ENCODE results near the gene CCDC97. TPM values are rescaled to one million over a fixed set of nuclear protein-coding genes. Genes with fewer than 3 reads are reported as not detected.
A peak's percentile ranks its signal among the peaks of the same experiment; 100 is the strongest.

Gene CCDC97
- total RNA-seq, 1 experiment from 2014 or later: 23.0 TPM

DNA sequence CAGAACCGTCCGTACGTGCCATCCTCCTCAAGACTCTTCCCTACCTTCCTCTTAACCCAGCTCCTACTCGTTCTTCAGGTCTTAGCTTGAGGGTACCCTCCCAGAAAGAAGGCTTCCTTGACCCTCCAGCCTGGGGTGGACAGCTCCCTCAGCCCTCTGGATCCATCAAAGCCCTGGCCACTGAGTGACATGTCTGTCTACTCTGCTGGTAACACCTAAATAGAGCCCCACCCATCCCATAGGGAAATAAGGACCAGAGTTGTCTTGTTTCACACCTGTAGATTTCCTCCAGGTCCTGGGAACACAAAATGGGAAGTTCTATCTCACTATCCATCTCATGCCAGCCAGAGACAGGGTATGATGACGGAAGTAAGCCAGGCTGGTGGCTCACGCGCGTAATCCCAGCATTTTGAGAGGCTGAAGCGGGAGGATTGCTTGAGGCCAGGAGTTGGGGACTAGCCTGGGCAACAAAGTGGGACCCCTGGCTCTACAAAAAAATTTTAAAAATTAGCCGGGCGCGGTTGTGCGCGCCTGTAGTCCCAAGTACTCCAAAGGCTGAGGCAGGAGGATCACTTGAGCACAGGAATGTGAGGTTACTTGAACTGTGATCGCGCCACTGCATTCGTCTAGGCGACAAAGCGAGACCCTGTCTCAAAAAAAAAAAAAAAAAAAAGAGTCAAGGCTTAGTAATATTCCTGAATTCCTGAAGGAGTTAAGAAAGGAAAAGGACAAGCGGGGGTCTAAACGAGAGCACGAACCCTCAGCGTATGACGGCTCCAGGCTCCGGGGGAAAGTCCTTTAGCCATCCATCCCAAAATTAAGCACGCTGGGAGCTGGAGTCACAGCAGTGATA is 566 bp upstream of the CCDC97 start:
- no peaks in the 10 kb centered on the region for H3K9me3 ChIP-seq (ENCODE audit: control insufficient read depth in 1 of 2, insufficient read depth in 1 of 2, low read depth in 1 of 2, low read length in 2 of 2)
- peak overlapping the region; percentile 88 for H3K27ac ChIP-seq (ENCODE audit: low read depth, low read length)
- intact Hi-C loops (cut with micrococcal nuclease): loop anchor here (2.0 kb wide), 2 partner anchors 41 to 335 kb away; no protein-coding TSS in a partner anchor
- ChIA-PET POLR2A (no interaction called here), RAD21 (ENCODE audit: low non-redundant PET in 1 of 2, low total read pairs in 2 of 2, uncharacterized antibody in 2 of 2, unreplicated experiment in 2 of 2) (no interaction called here), CTCF (interaction anchor here (0.8 to 2.2 kb wide), 13 partner anchors 9 to 262 kb away, joined by 3 to 22 read pairs (median 4); partner anchors contain the start of gene B9D2)
- DNase-seq (ENCODE audit: low read depth, low spot score) (no peak), ATAC-seq (peak; percentile 31)
- no peak overlapping the region for H2AFZ ChIP-seq (ENCODE audit: low read depth, low read length, poor library complexity, severe bottlenecking)
- H3K9ac ChIP-seq (ENCODE audit: low read length): peak overlapping the region; percentile 84
- H3K4me3 ChIP-seq (replicated peaks in 1 of 2; ENCODE audit: low read depth in 1 of 2, low read length in 2 of 2): peak overlapping the region; percentile 79 to 92
- H4K20me1 ChIP-seq (ENCODE audit: insufficient read depth): peaks cover 4% of the 10 kb centered on the region; the same call in 1 of the 2 replicates
- H3K79me2 ChIP-seq (ENCODE audit: insufficient read depth, low read length): peaks cover 32% of the 10 kb centered on the region
- peak overlapping the region; percentile 95 for H3K4me2 ChIP-seq (ENCODE audit: low read length)
- peaks cover 12 to 25% of the 10 kb centered on the region in 2 experiments for H3K4me1 ChIP-seq (ENCODE audit: control insufficient read depth in 1 of 2, insufficient read depth in 2 of 2, low read length in 2 of 2)
- TF ChIP-seq JUND (IDR thresholded peaks at IDR 0.05): no peak
- no peak for TF ChIP-seq TCF7L2 (IDR thresholded peaks at IDR 0.05; ENCODE audit: borderline replicate concordance, extremely low read depth, insufficient read depth, insufficient read length)
- no peak for TF ChIP-seq SP1 (IDR thresholded peaks at IDR 0.05; ENCODE audit: low read depth)
- TF ChIP-seq, protein P1, sequence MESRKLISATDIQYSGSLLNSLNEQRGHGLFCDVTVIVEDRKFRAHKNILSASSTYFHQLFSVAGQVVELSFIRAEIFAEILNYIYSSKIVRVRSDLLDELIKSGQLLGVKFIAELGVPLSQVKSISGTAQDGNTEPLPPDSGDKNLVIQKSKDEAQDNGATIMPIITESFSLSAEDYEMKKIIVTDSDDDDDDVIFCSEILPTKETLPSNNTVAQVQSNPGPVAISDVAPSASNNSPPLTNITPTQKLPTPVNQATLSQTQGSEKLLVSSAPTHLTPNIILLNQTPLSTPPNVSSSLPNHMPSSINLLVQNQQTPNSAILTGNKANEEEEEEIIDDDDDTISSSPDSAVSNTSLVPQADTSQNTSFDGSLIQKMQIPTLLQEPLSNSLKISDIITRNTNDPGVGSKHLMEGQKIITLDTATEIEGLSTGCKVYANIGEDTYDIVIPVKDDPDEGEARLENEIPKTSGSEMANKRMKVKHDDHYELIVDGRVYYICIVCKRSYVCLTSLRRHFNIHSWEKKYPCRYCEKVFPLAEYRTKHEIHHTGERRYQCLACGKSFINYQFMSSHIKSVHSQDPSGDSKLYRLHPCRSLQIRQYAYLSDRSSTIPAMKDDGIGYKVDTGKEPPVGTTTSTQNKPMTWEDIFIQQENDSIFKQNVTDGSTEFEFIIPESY (IDR thresholded peaks at IDR 0.05; ENCODE audit: extremely low read depth, insufficient replicate concordance, low read length): no peak
- H3K27me3 ChIP-seq (ENCODE audit: insufficient read depth, low read length): no peaks in the 10 kb centered on the region
- no peaks in the 10 kb centered on the region for H3K9me2 ChIP-seq (ENCODE audit: insufficient read depth)
- H3K36me3 ChIP-seq (ENCODE audit: control insufficient read depth in 1 of 2, insufficient read depth in 2 of 2, low read length in 2 of 2): peaks cover 19 to 46% of the 10 kb centered on the region in 2 experiments
- BruUV-seq (replicated peaks): TSS peak; percentile 73

DNA sequence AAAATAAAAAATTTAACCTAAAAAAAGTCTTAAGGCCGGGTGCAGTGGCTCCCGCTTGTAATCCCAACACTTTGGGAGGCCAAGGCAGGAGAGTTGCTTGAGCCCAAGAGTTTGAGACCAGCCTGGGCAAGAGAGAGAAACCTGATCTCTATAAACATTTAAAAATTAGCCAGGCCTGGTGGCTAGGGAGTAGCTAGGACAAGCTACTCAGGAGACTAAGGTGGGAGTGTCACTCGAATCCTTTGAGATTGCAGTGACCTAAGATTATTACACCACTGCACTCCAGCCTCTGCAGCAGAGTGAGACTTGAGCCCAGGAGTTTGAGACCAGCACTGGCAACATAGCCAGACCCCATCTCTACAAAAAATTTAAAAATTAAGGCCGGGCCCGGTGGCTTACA is 1.1 kb downstream of the CCDC97 start:
- Histone ChIP-seq H3K9me2 (ENCODE audit: insufficient read depth) (no peaks in the 10 kb centered on the region), H3K36me3 (ENCODE audit: control insufficient read depth in 1 of 2, insufficient read depth in 2 of 2, low read length in 2 of 2) (peaks cover 9 to 30% of the 10 kb centered on the region in 2 experiments; a peak in 2 of 4 replicates), H3K4me2 (ENCODE audit: low read length) (peak overlapping the region; percentile 95), H3K79me2 (ENCODE audit: insufficient read depth, low read length) (peaks cover 33% of the 10 kb centered on the region), H3K9me3 (ENCODE audit: control insufficient read depth in 1 of 2, insufficient read depth in 1 of 2, low read depth in 1 of 2, low read length in 2 of 2) (no peaks in the 10 kb centered on the region), H3K27me3 (ENCODE audit: insufficient read depth, low read length) (no peaks in the 10 kb centered on the region), H3K4me3 (replicated peaks in 1 of 2; ENCODE audit: low read depth in 1 of 2, low read length in 2 of 2) (peak overlapping the region; percentile 79 to 92), H3K4me1 (ENCODE audit: control insufficient read depth in 1 of 2, insufficient read depth in 2 of 2, low read length in 2 of 2) (peaks cover 12 to 25% of the 10 kb centered on the region in 2 experiments), H3K27ac (ENCODE audit: low read depth, low read length) (peak overlapping the region; percentile 88; the same call in 1 of the 2 replicates), H3K9ac (ENCODE audit: low read length) (peak overlapping the region; percentile 84), H2AFZ (ENCODE audit: low read depth, low read length, poor library complexity, severe bottlenecking) (no peak overlapping the region), H4K20me1 (ENCODE audit: insufficient read depth) (peaks cover 4% of the 10 kb centered on the region; the same call in 1 of the 2 replicates)
- DNase-seq (ENCODE audit: low read depth, low spot score) (no peak), ATAC-seq (no peak)
- CTCF ChIA-PET: no interaction called here
- TF ChIP-seq, protein P1 (IDR thresholded peaks at IDR 0.05; ENCODE audit: extremely low read depth, insufficient replicate concordance, low read length): no peak
- no peak for TF ChIP-seq YY1 (IDR thresholded peaks at IDR 0.05; ENCODE audit: extremely low read depth, insufficient replicate concordance, low read depth, low read length)
- POLR2A ChIA-PET: no interaction called here
- RAD21 ChIA-PET (ENCODE audit: low non-redundant PET in 1 of 2, low total read pairs in 2 of 2, uncharacterized antibody in 2 of 2, unreplicated experiment in 2 of 2): no interaction called here
- no TSS peak for BruUV-seq (replicated peaks)
- intact Hi-C loops (cut with micrococcal nuclease): loop anchor here (2.0 kb wide), 1 partner anchor 40 kb away; no protein-coding TSS in a partner anchor

Data from HCT116 (cell line).